SU-DHL-6 (cell line): ENCODE measurements around the gene FAM3D.

Source experiments
- CTCF ChIP-seq: fragments of 200-600 bp; sonication (generic); IDR thresholded peaks from one replicate; pipeline ENCODE4 v1.5.1; 2017; ENCODE audit warnings: antibody characterized with exemption, mild to moderate bottlenecking, low read length, moderate library complexity; ENCODE audit not compliant: insufficient read depth, poor library complexity, severe bottlenecking
- EZH2phosphoT487 ChIP-seq: fragments of 200-600 bp; sonication (generic), shearing (Covaris generic); conservative IDR thresholded peaks from 2 replicates; pipeline ENCODE4 v1.6.1; 2018; ENCODE audit warnings: mild to moderate bottlenecking, antibody characterized with exemption, low read length, moderate library complexity, mixed read lengths

GRCh38 chr3:58713715-58714401 lies 47.3 kb upstream of the FAM3D start:
- TF ChIP-seq CTCF (no peak), EZH2phosphoT487 (no peak)
